GM12864 (cell line): ENCODE results near the gene LMBRD2.
"Not testable (repeated sequence)": the region's sequence is repeated elsewhere in the genome, so short reads cannot be mapped to it uniquely, and the experiment has no call there.

Source experiments
- DNase-seq: peaks from one replicate; pipeline ENCODE4 v3.0.0-alpha.2; 2011; ENCODE audit warnings: low read depth
- H3K4me3 ChIP-seq: 2 replicates; pipeline ENCODE4 v1.5.1; 2011; ENCODE audit warnings: mild to moderate bottlenecking, low read depth, low read length, control low read depth
- TF ChIP-seq, protein P1 (sequence below): IDR thresholded peaks from 2 replicates; pipeline ENCODE4 v1.5.1; 2011; ENCODE audit warnings: low read depth, mild to moderate bottlenecking, moderate library complexity, low read length, control low read depth, inconsistent platforms; ENCODE audit errors: missing control alignments

Gene LMBRD2

DNA sequence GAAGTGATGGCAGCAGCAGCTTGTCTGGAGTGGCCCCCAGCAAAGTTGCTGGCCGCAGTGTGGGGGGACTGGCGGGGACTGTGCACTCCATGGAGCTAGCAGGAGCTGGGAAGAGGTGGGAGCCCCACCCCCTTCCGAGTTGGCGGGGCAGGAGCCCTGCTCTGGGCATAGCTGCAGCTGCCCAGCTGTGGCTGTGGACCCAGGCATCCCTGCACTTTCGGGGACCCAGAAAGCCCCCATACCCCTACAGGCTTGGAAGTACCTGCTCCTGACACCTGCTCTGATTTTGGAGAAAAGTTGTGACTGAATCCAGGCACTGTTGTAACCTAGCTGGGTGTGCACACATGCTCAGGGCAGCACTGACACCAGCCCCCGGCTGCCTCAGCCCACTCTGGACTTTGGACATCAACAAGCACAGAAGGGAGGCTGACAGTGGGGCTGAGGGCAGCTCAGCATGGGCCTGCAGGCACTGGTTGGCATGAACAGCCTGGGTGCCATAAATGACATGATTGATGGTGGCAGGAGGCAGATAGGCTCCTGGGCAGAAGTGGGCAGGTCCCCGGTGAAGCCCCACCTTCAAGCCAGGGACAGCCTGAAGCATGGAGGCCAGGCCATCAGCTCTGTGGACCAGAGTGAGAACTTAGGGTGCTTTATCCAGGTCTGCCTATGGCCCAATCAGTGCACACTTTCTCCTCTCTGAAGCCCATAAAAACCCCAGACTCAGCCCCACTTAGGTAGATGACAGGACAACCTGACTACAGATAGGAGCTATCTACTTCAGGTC is 12.6 kb downstream of the LMBRD2 start:
- TF ChIP-seq, protein P1, sequence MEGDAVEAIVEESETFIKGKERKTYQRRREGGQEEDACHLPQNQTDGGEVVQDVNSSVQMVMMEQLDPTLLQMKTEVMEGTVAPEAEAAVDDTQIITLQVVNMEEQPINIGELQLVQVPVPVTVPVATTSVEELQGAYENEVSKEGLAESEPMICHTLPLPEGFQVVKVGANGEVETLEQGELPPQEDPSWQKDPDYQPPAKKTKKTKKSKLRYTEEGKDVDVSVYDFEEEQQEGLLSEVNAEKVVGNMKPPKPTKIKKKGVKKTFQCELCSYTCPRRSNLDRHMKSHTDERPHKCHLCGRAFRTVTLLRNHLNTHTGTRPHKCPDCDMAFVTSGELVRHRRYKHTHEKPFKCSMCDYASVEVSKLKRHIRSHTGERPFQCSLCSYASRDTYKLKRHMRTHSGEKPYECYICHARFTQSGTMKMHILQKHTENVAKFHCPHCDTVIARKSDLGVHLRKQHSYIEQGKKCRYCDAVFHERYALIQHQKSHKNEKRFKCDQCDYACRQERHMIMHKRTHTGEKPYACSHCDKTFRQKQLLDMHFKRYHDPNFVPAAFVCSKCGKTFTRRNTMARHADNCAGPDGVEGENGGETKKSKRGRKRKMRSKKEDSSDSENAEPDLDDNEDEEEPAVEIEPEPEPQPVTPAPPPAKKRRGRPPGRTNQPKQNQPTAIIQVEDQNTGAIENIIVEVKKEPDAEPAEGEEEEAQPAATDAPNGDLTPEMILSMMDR = no peak
- no peak overlapping the region for H3K4me3 ChIP-seq
- no peak for DNase-seq

DNA sequence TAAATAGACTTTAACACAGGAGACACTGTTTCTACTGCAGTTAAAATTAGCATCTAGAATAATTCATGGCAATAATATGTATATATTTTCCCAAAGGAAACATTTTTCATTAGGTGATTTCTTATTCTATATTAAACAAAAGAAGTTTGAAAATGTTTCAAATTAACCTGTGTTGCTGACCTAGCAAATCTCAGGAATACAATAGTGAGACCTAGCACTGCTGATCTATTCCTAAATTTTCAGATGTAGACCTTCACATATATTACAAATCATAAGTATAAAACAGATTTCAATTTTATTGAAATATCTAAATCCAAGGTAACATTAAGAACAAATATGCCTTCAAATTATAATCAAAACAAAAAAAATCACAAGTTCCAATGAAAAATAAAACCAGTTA is 15.1 kb downstream of the LMBRD2 start:
- no peak for DNase-seq
- TF ChIP-seq, protein P1 = no peak
- H3K4me3 ChIP-seq = no peak overlapping the region

DNA sequence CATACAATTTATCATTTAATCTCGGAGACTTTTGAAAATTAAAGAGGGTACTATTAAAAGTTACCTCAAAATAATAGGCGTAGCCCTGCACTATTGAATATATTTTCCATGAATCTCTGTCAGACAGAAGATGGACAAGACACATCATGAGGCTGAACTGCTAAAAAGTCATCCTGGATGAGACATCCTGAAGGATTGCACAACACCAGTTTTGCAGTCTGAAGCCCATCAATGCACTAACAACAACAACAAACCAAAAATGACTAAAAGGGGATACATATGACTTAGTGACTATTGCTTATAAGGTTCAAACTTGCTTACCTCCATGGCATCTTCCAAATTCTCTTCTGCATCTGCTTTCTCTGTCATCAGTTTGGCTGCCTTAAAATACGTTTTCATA is 15.7 kb downstream of the LMBRD2 start:
- TF ChIP-seq, protein P1 = no peak
- no peak overlapping the region for H3K4me3 ChIP-seq
- DNase-seq = no peak

DNA sequence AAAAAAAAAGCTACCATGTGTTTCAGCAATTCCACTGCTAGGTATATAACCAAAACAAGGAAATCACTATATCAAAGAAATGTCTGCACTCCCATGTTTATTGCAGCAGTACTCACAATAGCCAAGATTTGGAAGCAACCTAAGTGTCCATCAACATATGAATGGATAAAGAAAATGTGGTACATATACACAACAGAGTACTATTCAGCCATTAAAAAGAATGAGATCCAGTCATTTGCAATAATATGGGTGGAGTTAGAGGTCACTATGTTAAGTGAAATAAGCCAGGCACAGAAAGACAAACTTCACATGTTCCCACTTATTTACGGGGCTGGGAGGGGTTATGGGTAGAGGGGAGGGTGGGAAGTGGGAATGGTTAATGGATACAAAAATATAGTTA is 18.7 kb downstream of the LMBRD2 start:
- not testable (repeated sequence) for H3K4me3 ChIP-seq, DNase-seq

DNA sequence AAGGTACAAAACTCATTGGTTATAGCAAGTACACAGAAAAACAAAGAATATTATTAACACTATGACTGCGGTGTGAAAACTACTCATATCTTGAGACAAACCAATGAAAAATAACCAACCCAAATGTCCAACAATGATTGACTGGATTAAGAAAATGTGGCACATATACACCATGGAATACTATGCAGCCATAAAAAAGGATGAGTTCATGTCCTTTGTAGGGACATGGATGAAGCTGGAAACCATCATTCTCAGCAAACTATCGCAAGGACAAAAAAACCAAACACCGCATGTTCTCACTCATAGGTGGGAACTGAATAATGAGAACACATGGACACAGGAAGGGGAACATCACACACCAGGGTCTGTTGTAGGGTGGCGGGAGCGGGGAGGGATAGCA is 22.0 kb downstream of the LMBRD2 start:
- DNase-seq, H3K4me3 ChIP-seq: not testable (repeated sequence)

DNA sequence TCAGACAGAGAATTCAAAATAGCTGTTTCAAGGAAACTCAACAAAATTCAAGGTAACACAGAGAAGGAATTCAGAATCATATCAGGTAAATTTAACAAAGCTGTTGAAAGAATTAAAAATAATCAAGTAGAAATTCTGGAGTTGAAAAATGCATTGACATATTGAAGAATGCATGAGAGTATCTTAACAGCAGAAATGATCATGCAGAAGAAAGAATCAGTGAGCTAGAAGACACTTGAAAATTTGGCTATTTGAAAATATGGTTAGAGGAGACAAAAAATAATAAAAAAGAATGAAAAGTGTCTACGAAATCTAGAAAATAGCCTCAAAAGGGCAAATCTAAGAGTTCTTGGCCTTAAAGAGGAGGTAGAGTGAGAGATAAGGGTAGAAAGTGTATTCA is 22.9 kb downstream of the LMBRD2 start:
- no peak overlapping the region for H3K4me3 ChIP-seq
- no peak for DNase-seq
- TF ChIP-seq, protein P1 = no peak

DNA sequence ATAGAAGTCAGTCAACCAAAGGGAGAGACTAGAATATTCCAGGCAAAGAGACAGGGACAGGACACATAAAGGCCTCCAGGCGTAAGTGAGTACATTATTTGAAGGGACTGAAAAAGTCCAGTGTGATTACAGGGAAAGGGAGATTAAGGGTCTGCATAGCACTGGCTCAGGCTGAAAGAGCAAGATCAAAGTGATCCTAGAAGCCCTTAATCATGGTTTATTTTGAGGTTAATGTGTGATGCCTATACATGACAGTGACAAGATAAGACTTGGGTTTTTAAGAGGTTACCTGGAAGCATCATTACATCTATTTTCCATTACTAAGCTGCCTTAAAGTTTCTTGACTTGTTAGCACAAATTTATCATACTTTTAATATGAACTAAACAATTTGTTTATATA is 25.8 kb downstream of the LMBRD2 start:
- TF ChIP-seq, protein P1 = no peak
- no peak for DNase-seq
- no peak overlapping the region for H3K4me3 ChIP-seq

DNA sequence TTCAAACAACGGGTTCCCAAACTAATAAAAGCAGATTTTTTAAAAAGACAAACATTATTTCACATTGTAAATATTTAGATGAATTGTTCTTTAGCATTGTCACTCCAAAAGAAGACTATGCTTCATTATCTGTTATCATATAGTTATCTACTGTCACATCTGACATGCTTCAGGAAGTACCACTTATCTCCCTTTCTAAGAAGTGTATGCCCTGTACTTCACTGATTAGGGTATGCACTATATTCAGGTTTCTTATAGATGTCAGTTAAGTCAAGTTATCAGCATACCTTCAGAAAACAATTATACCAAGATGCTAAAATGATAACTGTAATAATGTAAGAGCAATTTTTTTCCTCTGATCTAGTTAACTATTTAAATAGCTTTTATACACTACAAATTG is 40.4 kb downstream of the LMBRD2 start:
- TF ChIP-seq, protein P1 = no peak
- no peak overlapping the region for H3K4me3 ChIP-seq
- DNase-seq = no peak
